Tibial nerve (tissue), 4 donors: ENCODE data around the gene LBX2. TPM values are rescaled to one million over a fixed set of nuclear protein-coding genes. Genes with fewer than 3 reads are reported as not detected.

Experiments used
- DNase-seq, 2 donors: peaks; one replicate each; pipeline ENCODE4 v3.0.0-alpha.2; 2019; ENCODE audit warnings: low spot score in 2 of 2
- H3K27ac ChIP-seq, 4 donors: fragments of 200-600 bp; sonication (generic) in 3 of 4; one replicate each; pipeline ENCODE4 v1.5.1; 2017 to 2019; ENCODE audit warnings: mild to moderate bottlenecking in 1 of 4
- H3K27me3 ChIP-seq, 2 donors: fragments of 200-600 bp; sonication (generic) in 1 of 2; one replicate each; pipeline versions ENCODE4 v1.5.1 to v1.6.0; 2017 to 2019
- H3K36me3 ChIP-seq, 3 donors: fragments of 200-600 bp; sonication (generic); one replicate each; pipeline ENCODE4 v1.5.1; 2018 to 2019
- H3K4me1 ChIP-seq, 4 donors: fragments of 200-600 bp; sonication (generic) in 3 of 4; one replicate each; pipeline ENCODE4 v1.5.1; 2017 to 2019
- H3K4me3 ChIP-seq, 4 donors: fragments of 200-600 bp; sonication (generic) in 3 of 4; one replicate each; pipeline ENCODE4 v1.5.1; 2017 to 2019; ENCODE audit warnings: mild to moderate bottlenecking in 1 of 4, moderate library complexity in 1 of 4
- H3K9me3 ChIP-seq, 4 donors: fragments of 200-600 bp; sonication (generic) in 3 of 4; one replicate each; pipeline ENCODE4 v1.5.1; 2017 to 2019
- CTCF ChIP-seq, 5 experiments: fragments of 200-600 bp in 3 of 5; fragments of 450-650 bp in 2 of 5; sonication (generic) in 3 of 5; IDR thresholded peaks; one replicate each; pipeline ENCODE4 v1.5.1; 2016 to 2019; ENCODE audit warnings: antibody characterized with exemption in 5 of 5, mild to moderate bottlenecking in 3 of 5, moderate library complexity in 2 of 5
- EP300 ChIP-seq, 2 donors: sonication (generic); formaldehyde crosslinking; IDR thresholded peaks; one replicate each; pipeline ENCODE4 v1.6.1; 2017; ENCODE audit warnings: antibody characterized with exemption in 2 of 2, mild to moderate bottlenecking in 1 of 2
- POLR2A ChIP-seq, 2 donors: fragments of 450-650 bp; IDR thresholded peaks; one replicate each; pipeline ENCODE4 v1.6.1; 2017; ENCODE audit warnings: antibody characterized with exemption in 2 of 2, mild to moderate bottlenecking in 2 of 2, moderate library complexity in 2 of 2
- WGBS, 2 donors: methylation state at CpG; one replicate each; pipeline ENCODE4 v1.1.5; 2018; 5-methylcytosine and 5-hydroxymethylcytosine counted together
- total RNA-seq, 4 donors: library from RNA; depleted of rRNA; stranded (reverse); fragments of >200 nt; gene quantifications; one replicate each; pipeline ENCODE4 v1.1.0, GENCODE V29; 2016

LBX2 gene
- 1 to 10 TPM in 2 of 4 donors, under 1 TPM in 2; 0.20 to 4.4 (median 1.6) TPM for total RNA-seq

- Histone ChIP-seq H3K4me1 (peaks cover 0 to 57% (median 28%) of the 10 kb centered on the region in 4 donors), H3K36me3 (peaks cover 0 to 6% (median 0%) of the 10 kb centered on the region in 3 donors), H3K27ac (no peak within 1 kb of the TSS), H3K9me3 (no peaks in the 10 kb centered on the region), H3K4me3 (peak within 1 kb of the TSS; percentile 5 to 43 (median 28)), H3K27me3 (peaks cover 0 to 56% of the 10 kb centered on the region in 2 donors)
- 0 to 5% methylated on average over 14 to 36 of the region's 65 CpGs for WGBS, 2 donors
- DNase-seq, result no peak
- TF ChIP-seq POLR2A (IDR thresholded peaks at IDR 0.05), result no peak
- TF ChIP-seq CTCF (IDR thresholded peaks at IDR 0.05), result no peak
- no peak for TF ChIP-seq EP300 (IDR thresholded peaks at IDR 0.05)
These were observed at the start of gene LBX2 for GRCh38 chr2:74499267-74499939. LBX2 (minus strand) TSS chr2:74499603; CDS start chr2:74499537, 66 bp downstream.

GRCh38 chr2:74548285-74548899 lies 49.0 kb upstream of the LBX2 start:
- Histone ChIP-seq H3K4me1 (peaks cover 0 to 44% (median 15%) of the 10 kb centered on the region in 4 donors), H3K36me3 (no peaks in the 10 kb centered on the region), H3K27me3 (no peaks in the 10 kb centered on the region), H3K27ac (peak overlapping the region; percentile 66 to 86 (median 78)), H3K9me3 (no peaks in the 10 kb centered on the region), H3K4me3 (peak overlapping the region; percentile 52 to 64 (median 58))
- no peak for DNase-seq
- TF ChIP-seq POLR2A (IDR thresholded peaks at IDR 0.05), result no peak
- TF ChIP-seq EP300 (IDR thresholded peaks at IDR 0.05), result no peak
- TF ChIP-seq CTCF (IDR thresholded peaks at IDR 0.05), result no peak
- WGBS, 2 donors, result 19 to 24% methylated on average over 19 to 26 of the region's 26 CpGs

GRCh38 chr2:74546004-74546403 lies 46.6 kb upstream of the LBX2 start:
- TF ChIP-seq POLR2A (IDR thresholded peaks at IDR 0.05) (no peak), EP300 (IDR thresholded peaks at IDR 0.05) (no peak), CTCF (IDR thresholded peaks at IDR 0.05) (no peak)
- 83 to 93% methylated on average over 3 of the region's 3 CpGs for WGBS, 2 donors
- Histone ChIP-seq H3K4me1 (peaks cover 0 to 27% (median 10%) of the 10 kb centered on the region in 4 donors), H3K27me3 (no peaks in the 10 kb centered on the region), H3K9me3 (no peaks in the 10 kb centered on the region), H3K36me3 (peaks cover 0 to under 1% (median 0%) of the 10 kb centered on the region in 3 donors), H3K4me3 (no peak overlapping the region), H3K27ac (no peak overlapping the region)
- DNase-seq, result no peak

- no peak for TF ChIP-seq POLR2A (IDR thresholded peaks at IDR 0.05)
- TF ChIP-seq EP300 (IDR thresholded peaks at IDR 0.05), result no peak
- no peak for TF ChIP-seq CTCF (IDR thresholded peaks at IDR 0.05)
- no peaks in the 10 kb centered on the region for H3K9me3 ChIP-seq
- peaks cover 0 to 6% (median 0%) of the 10 kb centered on the region in 3 donors for H3K36me3 ChIP-seq
- no peaks in the 10 kb centered on the region for H3K27me3 ChIP-seq
- 92% methylated on average over 3 of the region's 3 CpGs for WGBS, 2 donors
- H3K4me3 ChIP-seq, result no peak overlapping the region
- peaks cover 0 to 14% (median 9%) of the 10 kb centered on the region in 4 donors for H3K4me1 ChIP-seq
- no peak overlapping the region for H3K27ac ChIP-seq
- no peak for DNase-seq
These were observed 45.2 kb upstream of the LBX2 start for GRCh38 chr2:74544634-74545033.

GRCh38 chr2:74542978-74543377 lies 43.6 kb upstream of the LBX2 start:
- WGBS, 2 donors, result 64 to 78% methylated on average over 1 of the region's 1 CpG
- no peaks in the 10 kb centered on the region for H3K4me1 ChIP-seq
- H3K9me3 ChIP-seq, result no peaks in the 10 kb centered on the region
- no peaks in the 10 kb centered on the region for H3K27me3 ChIP-seq
- no peak overlapping the region for H3K4me3 ChIP-seq
- no peak overlapping the region for H3K27ac ChIP-seq
- H3K36me3 ChIP-seq, result peaks cover 0 to 6% (median 0%) of the 10 kb centered on the region in 3 donors
- TF ChIP-seq CTCF (IDR thresholded peaks at IDR 0.05), result no peak
- no peak for TF ChIP-seq EP300 (IDR thresholded peaks at IDR 0.05)
- no peak for TF ChIP-seq POLR2A (IDR thresholded peaks at IDR 0.05)
- DNase-seq, result no peak
